HS-27A (cell line): Measurements from ENCODE around the gene SZT2.
A peak's percentile ranks its signal among the peaks of the same experiment; 100 is the strongest.
"Not testable (repeated sequence)": the region's sequence is repeated elsewhere in the genome, so short reads cannot be mapped to it uniquely, and the experiment has no call there.

Experiments used
- DNase-seq: peaks from one replicate; pipeline ENCODE4 v3.0.0-alpha.2; 2012; ENCODE audit warnings: low read depth, missing footprints

Gene SZT2

GRCh38 chr1:43363283-43363934 lies 26.3 kb upstream of the SZT2 start:
- DNase-seq, result no peak

DNA sequence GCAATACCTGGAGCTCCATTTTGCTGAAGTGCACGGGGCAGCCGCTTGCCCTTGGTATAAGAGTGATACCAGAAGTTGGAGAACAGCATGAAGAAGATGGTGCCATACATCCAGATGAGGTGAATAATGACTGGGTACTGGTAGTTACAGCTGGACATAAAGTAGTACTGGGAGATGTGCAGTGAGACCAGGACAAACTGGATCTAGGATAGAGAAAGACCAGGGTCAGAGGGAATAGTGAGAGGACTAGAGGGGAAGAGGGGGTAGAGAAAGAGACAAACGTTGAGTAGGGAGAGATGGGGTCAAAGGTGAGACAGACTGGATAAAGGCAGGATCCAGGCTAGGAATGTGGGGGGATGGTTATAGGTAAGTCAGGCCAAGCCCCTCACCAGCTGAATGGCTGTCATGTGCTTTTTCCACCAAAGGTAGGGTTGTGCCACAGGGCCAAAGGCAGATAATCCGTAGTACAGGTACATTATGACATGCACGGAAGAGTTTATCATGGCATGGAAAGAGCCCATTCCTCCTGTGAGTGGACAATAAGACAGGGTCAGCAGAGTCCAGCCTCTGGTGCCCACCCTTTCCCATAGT lies 25.7 kb upstream of the SZT2 start:
- DNase-seq, result no peak

- DNase-seq, result no peak
Observed at GRCh38 chr1:43365678-43366077, 24.0 kb upstream of the SZT2 start.

GRCh38 chr1:43366179-43366578 lies 23.5 kb upstream of the SZT2 start:
- DNase-seq, result no peak

GRCh38 chr1:43366601-43367025 lies 23.1 kb upstream of the SZT2 start:
- no peak for DNase-seq

- no peak for DNase-seq
Observed at GRCh38 chr1:43367026-43367903, 22.4 kb upstream of the SZT2 start.

DNA sequence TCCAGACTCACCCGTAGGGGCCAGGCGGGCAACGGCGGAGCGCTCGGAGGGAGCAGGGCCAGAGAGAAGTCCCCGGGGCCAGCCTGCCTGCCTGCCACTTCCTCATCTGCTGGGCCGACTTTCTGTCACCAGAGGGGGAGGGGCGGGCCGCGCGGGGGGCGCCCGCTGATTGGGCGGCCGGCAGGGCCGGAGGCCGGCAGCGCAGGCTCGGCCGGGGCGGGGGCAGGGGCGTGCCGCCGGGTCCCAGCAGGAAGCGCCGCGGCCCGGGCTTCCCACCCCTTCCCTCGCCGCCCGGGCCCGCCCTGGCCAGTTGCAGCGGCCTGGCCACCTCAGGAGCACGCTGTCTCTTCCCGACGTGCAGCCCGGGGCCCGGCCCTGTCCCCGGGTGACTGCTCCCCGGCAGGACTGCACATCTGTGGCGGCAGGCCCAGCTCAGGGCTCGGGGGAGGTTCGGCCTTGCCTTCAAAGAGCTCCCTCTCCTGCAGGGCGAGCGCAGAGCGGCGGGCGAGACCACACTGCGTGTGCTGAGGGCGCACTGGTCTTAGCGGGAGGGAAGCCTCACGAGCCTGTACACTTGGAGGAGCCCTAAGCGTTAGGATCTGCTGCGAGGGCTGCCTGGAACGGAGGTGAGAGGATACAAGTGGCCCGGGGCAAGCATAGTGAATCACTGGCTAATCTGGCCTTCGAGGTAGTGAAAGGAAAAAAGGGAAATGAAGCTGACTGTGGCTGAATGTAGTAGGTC lies 21.6 kb upstream of the SZT2 start, which contains the start of gene ELOVL1:
Gene ELOVL1 (minus strand): TSS at position 108 of the 742 bp plus-strand sequence. CDS start 2,402 bp downstream, outside the sequence.
- DNase-seq, result peak; percentile 68

GRCh38 chr1:43368646-43369020 lies 21.1 kb upstream of the SZT2 start:
- no peak for DNase-seq

DNA sequence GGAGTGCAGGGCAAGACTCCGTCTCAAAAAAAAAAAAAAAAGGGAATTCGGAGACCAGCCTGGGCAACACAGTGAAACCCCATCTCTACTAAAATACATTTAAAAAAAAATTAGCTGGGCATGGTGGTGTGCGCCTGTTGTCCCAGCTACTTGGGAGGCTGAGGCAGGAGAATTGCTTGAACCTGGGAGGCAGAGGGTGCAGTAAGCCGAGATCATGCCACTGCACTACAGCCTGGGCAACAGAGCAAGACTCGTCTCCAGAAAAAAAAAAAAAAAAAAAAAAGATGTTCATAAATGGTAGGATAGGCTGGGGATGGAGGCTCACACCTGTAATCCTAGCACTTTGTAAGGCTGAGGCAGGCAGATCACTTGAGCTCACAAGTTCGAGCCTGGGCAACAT lies 19.9 kb upstream of the SZT2 start:
- not testable (repeated sequence) for DNase-seq

GRCh38 chr1:43370564-43370963 lies 19.1 kb upstream of the SZT2 start:
- no peak for DNase-seq

GRCh38 chr1:43372172-43372571 lies 17.5 kb upstream of the SZT2 start:
- no peak for DNase-seq

DNA sequence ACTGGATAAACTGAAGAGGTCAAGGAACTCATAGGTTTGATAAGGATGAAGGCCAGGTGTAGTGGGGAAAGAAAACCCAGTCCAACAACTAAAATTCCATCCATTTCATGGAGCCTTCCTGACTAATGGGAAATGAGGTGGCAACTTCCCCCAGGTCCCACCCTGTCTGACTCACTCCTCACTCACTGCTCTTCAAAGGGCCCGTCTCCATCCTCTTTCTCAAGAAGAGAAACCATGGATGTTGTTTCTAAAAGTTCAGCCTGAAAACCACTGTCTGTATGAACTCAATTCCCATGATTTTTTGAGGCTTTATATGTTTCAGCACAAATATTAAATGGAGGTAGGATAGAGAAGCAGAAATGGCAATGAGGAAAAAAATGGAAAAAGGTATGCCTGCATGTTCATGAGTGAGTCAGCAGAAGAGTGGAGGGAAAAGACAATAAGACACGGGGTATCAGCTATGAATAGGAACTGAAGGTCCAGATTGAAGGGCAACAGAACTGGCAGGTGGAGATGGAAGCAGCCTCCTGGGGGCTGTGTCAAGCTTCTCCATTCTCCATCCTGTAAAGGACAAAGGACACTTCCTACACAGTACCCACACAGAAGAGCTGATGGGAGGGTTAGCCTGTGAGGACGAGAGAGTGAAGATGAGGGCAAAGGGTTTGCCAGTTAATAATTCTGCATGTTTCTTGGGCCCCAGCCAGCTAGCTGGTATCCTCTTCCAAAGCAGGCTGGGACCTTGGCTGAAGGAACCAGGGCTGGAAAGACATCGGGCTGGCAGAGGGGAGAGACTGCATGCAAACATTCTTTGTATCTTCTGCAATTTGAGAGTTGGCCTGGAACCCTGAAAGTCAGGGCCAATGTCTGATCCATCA lies 16.4 kb upstream of the SZT2 start:
- DNase-seq, result peak; percentile 86

DNA sequence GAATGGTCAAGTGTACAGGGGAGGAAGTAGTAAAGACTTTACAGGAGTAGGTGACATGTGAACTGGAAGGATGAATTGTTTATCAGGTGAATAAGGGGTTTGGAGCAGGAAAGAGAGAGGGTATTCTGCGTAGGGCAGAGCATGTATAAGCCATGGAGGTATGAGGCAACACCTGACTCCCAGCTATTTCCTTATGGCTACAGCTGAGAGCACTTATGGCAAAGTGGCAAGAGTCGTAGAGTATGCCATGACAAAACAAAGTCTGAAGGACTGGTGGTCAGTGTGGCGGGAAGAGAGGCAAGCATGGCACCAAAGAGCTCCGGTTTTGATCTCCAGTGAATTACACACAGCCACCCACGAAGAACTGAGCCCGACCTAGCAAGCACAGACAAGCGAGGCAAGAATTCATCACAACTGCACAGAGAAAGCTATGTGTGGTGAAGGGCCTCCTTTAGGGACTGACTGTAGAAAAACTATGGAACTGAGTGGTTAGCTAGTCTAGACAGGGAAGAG lies 12.9 kb upstream of the SZT2 start:
- DNase-seq, result no peak

DNA sequence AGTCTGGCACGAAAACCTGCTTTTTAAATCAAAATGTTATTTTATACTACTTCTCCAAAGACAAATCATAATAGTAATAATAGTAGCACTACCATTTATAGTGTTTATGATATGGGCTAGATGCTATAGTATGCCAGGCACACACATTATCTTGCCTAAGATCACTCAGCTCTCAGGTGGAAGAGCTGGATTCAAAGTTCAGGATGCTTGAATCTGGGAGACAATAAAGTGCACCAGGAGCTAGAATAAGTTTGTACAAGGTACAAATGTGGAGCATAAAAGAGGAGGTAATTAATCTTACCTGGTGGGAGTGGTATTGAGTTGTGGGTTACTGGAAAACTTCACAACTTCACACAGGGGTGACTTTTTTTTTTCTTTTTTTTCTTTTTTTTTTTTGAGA lies 11.9 kb upstream of the SZT2 start:
- no peak for DNase-seq

DNA sequence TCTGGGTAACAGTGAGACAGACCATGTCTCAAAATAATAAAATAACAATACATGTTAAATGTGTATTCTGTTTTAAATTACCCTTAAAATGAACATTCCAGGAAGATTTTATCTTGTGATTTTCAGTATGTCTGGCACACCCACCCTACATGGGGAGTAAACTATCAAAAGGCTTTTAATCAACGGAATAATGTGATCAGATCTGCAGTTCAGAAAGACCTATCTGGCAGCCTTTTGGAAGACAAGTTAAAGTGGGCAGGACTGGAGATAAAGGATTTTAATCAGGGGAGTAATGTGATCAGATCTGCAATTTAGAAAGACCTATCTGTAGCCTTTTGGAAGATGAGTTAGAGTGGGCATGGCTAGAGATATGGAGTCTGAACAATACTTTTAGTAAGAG lies 10.2 kb upstream of the SZT2 start:
- no peak for DNase-seq

DNA sequence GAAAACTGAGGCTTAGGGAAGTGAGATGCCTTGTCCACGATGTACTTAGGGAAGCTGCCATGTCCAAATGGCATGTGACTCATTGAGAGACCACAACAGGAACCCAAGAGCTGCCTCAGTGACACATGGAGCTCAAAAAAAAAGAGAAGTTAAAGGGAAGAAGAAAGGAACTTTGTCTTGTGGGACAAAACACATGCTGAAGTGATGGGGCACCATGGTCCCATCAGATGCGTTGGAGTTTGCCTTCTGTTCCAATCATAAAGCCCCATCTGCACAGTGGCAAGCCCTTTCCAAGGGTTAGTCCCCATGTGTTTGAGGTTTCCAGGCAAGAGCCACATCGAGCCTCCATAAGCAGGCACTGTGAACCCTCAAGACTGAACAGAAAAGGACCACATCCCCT lies 8.1 kb upstream of the SZT2 start:
- no peak for DNase-seq

DNA sequence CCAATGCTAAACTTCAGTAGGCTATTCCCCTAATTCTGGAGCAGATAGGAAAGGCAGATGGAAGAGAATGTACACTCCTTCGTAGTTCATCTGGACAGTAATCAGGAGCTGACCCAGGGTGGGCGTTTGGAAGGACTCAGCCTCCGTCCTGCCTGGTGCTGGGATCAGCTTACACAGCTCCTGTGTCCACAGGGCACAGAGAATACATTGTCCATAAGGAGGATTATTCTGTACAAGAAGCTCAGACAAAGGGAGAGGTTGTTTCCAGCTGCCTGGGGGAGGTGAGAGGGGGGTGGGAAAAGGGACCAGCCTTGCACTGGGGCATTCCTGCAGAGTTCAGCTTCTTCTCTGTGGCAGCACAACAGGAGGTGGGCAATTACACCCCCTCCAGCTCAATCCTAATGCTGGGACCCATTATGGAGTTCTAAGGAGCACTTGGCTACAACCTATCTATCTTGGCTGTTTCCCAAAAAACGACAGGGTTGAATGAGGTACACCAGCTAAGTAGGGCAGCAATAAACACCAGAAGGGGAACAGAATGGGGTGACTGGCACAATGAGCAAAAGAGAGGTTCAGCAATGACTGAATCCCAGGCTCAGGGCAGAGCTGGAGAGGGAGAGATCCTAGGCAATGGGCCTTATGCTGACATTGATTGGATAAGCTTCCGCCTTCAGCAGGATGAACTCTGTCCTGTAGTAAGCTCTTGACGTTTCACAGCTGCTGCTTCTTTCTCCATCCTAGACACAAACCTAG lies 7.5 kb upstream of the SZT2 start:
- no peak for DNase-seq

DNA sequence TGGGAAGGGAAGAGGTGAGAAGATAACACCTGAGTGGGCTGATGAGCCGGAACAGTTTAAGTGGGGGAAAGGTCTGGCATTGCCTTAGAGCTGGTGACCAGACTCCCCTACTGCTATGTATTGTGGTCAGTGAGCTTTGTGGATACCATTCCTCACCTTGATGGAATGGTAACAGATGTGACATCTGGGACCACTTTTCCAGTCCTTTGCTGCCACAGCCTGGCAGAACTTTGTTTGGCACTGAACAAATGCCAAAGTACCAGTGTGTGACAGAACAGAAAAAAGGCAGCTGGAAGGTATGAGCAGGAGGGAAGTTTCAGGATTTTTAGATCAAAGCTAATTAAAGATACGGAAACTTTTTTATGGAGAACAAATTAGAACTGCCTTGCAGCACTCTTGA lies 6.2 kb upstream of the SZT2 start:
- no peak for DNase-seq

DNA sequence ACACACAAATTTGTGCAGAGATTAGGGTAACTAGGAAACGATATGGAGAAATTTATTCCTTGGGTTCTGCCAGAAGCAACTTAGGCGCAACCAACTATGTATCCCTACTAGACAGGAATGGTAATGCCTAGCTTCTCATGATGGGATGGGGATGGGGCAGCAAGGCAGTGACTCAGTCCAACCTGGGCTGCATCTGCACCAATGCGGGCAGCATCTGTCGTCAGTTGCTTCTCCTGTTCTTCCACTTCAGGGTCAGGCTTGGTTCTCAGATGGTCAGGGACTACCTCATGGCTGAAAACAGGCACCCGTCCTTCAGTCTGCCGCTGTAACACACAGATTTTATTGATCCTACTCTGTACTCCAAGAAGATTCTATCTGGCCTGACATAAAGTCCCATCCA lies 3.0 kb upstream of the SZT2 start:
- no peak for DNase-seq

DNA sequence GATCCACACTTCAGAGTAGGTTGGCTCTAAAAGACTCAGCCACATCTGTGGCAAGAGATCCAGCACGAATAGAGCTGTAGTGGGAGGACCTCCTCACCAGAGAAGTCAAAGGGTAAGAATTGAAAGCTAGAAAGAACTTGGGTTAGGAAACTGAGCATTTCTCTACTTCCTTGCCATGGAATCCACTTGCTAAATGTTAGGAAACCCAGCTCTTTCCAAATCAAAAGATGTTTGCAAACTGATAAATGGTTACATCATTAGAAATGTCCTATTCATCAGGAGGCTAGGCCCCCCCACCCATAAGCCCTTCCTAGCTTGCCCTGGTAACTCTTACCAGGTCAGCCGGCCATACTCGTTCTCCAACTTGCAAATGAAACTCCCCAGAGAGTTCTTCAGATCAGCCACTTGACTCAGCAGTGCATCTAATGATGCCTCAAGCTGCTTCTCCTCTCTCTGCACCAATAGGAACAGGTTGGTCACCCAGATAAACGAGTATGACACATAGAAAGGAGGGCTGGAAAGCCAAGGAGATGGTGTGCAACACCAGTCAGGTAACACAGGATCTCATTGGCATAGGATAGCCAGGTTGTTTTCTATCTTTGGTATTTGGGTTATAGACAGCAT lies 1.6 kb upstream of the SZT2 start:
- DNase-seq, result no peak
